ENCODE measurements around the gene PDS5B. TPM values are rescaled to one million over a fixed set of nuclear protein-coding genes. Genes with fewer than 3 reads are reported as not detected.
A peak's percentile ranks its signal among the peaks of the same experiment; 100 is the strongest.
"Not testable (repeated sequence)": the region's sequence is repeated elsewhere in the genome, so short reads cannot be mapped to it uniquely, and the experiment has no call there.

The PDS5B gene
- total RNA-seq, 2 donors from 2014 or later = 53.1 to 62.9 TPM

DNA sequence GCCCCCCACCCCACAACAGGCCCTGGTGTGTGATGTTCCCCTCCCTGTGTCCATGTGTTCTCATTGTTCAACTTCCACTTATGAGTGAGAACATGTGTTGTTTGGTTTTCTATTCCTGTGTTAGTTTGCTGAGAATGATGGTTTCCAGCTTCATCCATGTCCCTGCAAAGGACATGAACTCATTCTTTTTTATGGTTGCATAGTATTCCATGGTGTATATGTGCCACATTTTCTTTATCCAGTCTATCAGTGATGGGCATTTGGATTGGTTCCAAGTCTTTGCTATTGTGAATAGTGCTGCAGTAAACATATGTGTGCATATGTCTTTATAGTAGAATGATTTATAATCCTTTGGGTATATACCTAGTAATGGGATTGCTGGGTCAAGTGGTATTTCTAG is 142.8 kb downstream of the PDS5B start:
- not testable (repeated sequence) for H3K9me3 Mint-ChIP-seq; H3K27ac Mint-ChIP-seq; ATAC-seq; DNase-seq (ENCODE audit: low spot score in 2 of 2)
- peaks cover 0 to 46% of the 10 kb centered on the region in 2 donors for H3K36me3 Mint-ChIP-seq

DNA sequence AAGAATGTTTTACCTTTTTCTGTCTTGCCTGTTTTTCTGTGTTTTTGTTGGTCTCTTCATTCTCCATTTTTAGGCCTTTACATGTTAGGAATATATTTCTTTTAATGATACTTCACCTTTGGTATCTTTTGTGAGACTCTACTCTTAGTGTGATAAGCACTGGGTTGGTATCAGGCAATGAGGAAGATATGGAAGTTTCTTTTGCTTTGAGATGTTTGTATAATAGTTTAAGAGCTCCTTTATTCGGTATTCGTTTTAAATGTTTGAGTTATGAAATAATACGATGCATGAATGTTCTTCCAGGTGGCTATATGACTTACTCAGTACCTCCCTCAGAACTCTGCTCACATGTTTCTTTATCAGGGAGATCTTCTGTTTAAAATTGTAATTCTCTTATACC is 144.8 kb downstream of the PDS5B start:
- peak overlapping the region; percentile 51 to 64 for H3K27ac Mint-ChIP-seq
- DNase-seq (ENCODE audit: low spot score in 2 of 2) (no peak), ATAC-seq (no peak)
- peaks cover 0 to 4% of the 10 kb centered on the region in 2 donors for H3K9me3 Mint-ChIP-seq
- H3K36me3 Mint-ChIP-seq = peaks cover 0 to 32% of the 10 kb centered on the region in 2 donors

GRCh38 chr13:32731576-32731975 is 145.3 kb downstream of the PDS5B start:
- Mint-ChIP-seq H3K27ac (peak overlapping the region; percentile 51 to 64), H3K9me3 (peaks cover 0 to 4% of the 10 kb centered on the region in 2 donors), H3K36me3 (peaks cover 0 to 27% of the 10 kb centered on the region in 2 donors)
- no peak for DNase-seq (ENCODE audit: low spot score in 2 of 2)
- ATAC-seq = peak; percentile 55 to 75

DNA sequence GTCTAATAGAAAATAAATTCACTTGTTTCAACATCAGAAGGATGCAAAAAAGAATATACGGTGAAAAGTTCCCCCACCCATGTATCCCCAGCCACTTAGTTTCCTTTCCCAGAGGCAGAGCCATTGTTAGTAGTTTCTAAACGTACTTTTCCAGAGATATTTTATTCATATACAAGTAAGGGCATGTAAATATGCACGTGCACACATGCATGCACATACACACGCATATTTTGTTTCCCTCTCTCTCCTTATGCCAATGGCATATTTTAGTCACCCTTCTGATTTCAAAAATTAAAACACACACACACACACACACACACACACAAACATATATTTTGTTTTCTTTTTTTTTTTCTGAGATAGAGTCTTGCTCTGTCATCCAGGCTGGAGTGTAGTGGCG is 147.4 kb downstream of the PDS5B start:
- no peak overlapping the region for H3K27ac Mint-ChIP-seq
- peaks cover 0 to 4% of the 10 kb centered on the region in 2 donors for H3K9me3 Mint-ChIP-seq
- DNase-seq (ENCODE audit: low spot score in 2 of 2) = no peak
- peaks cover 0 to 21% of the 10 kb centered on the region in 2 donors for H3K36me3 Mint-ChIP-seq
- no peak for ATAC-seq

DNA sequence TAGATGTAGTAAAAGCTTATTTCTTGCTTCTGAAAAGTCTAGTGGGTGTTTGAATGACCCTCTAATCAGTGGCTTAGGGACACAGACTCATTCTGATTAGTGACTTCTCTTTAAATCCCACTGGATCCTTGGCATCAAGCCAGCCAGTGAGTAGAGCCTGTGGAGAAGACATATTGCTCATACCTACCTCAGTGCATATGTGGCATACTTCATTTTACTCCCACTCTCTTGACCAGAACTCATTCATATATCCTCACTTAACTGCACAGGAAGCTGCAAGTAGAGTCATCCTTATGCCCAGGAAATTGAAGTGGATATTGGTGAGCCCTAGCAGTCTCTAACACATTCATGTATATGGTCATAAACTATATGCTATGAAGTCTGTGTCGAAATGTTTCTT is 148.3 kb downstream of the PDS5B start:
- Mint-ChIP-seq H3K36me3 (peaks cover 0 to 14% of the 10 kb centered on the region in 2 donors), H3K27ac (no peak overlapping the region), H3K9me3 (peaks cover 0 to 4% of the 10 kb centered on the region in 2 donors)
- no peak for DNase-seq (ENCODE audit: low spot score in 2 of 2)
- peak; percentile 29 to 84 for ATAC-seq

DNA sequence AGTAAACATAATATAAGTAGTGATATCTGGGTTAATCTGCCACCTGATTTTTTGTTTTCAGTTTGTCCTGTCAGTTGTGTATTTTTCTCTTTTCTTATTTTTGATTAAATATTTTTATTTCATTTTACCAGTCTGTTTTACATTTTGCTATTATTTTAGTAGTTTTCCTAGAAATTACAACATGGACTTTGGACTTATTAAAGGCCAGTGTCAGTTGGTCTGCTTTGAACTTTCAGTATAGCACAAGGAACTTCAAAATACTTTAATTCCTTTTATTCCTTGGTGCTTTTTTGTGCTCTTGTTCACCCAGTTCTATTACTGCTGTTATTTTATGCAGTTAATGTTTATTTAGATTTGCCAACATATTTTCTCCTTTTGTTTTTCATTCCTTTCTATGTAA is 149.6 kb downstream of the PDS5B start:
- no peak for ATAC-seq

DNA sequence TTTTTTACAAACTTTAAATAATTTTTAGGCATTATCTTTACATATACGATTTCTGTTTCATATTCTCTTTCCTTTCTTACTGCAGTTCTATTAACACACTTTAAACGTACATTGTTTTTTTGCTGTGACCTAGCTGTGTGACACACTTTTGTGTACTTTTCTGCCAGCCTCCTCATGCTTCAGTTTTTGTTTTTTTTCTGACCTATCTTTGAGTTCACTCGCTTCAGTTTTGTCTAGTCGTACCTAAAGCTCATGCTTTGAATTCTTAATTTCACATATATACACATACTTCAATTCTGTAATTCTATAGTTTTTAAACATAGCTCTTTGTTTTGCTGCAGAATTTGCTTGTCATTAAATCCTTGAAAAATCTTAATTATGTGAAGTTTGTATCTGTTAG is 150.4 kb downstream of the PDS5B start:
- peak overlapping the region; percentile 50 to 85 for H3K27ac Mint-ChIP-seq
- H3K36me3 Mint-ChIP-seq = peaks cover 0 to 5% of the 10 kb centered on the region in 2 donors
- ATAC-seq (peak in 1 of 2 donors; percentile 10), DNase-seq (ENCODE audit: low spot score in 2 of 2) (no peak)
- no peaks in the 10 kb centered on the region for H3K9me3 Mint-ChIP-seq

More for the DNA sequence above, 149.6 kb downstream of the PDS5B start:
- peaks cover 0 to 5% of the 10 kb centered on the region in 2 donors for H3K36me3 Mint-ChIP-seq
- H3K9me3 Mint-ChIP-seq = no peaks in the 10 kb centered on the region
- DNase-seq (ENCODE audit: low spot score in 2 of 2) = no peak
- peak overlapping the region in 1 of 2 donors; percentile 85 for H3K27ac Mint-ChIP-seq

DNA sequence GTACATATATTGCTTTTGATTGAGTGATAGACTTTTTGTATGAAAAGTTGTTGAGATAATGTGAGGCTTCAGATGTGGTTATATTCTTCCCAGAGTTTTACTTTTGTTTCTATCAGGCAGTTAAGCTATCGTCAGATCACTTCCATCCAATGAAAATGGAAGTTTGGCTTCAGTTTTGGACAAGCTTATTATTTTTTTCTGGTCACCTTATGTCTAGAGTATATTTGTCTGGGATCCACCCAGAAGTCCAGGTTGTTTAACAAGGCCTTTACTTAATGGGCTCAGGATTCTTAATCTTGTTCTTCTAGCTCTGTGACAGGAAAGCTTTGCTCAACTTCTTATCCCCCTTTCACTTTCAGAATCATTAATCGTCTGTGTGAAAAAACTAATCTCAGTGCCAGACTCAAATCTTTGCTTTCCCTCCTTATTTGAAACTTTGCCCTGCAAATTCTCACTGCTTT is 150.9 kb downstream of the PDS5B start:
- DNase-seq (ENCODE audit: low spot score in 2 of 2) (no peak), ATAC-seq (peak; percentile 72 to 84)
- H3K9me3 Mint-ChIP-seq = no peaks in the 10 kb centered on the region
- H3K36me3 Mint-ChIP-seq = peaks cover 0 to 5% of the 10 kb centered on the region in 2 donors
- peak overlapping the region; percentile 50 to 85 for H3K27ac Mint-ChIP-seq

DNA sequence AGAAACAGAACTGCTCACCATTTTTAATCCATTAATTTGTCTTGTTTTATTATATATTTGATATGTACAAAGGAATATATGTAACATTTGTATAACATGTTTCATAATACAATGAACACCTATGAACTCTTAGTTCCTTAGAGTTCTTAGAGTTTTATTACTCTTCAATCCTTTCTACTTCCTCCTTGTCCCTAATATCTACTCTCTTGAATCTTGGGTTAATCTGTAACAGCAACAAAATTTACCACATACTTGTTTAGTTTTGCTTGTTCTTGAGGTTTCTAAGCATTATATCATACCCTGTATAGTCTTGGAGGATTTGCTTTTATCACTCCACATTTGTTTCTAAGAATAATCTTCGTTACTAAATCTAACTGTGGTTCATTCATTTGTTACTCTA is 151.4 kb downstream of the PDS5B start:
- no peak for DNase-seq (ENCODE audit: low spot score in 2 of 2)
- no peak for ATAC-seq
- H3K9me3 Mint-ChIP-seq = no peaks in the 10 kb centered on the region
- H3K36me3 Mint-ChIP-seq = peaks cover 0 to 5% of the 10 kb centered on the region in 2 donors
- peak overlapping the region; percentile 50 to 85 for H3K27ac Mint-ChIP-seq

- DNase-seq (ENCODE audit: low spot score in 2 of 2) (no peak), ATAC-seq (no peak)
- Mint-ChIP-seq H3K9me3 (no peaks in the 10 kb centered on the region), H3K36me3 (peaks cover 0 to 10% of the 10 kb centered on the region in 2 donors), H3K27ac (no peak overlapping the region)
Observed at GRCh38 chr13:32745509-32745908, 159.3 kb downstream of the PDS5B start.

- no peak overlapping the region for H3K27ac Mint-ChIP-seq
- H3K36me3 Mint-ChIP-seq = peaks cover 0 to 7% of the 10 kb centered on the region in 2 donors
- DNase-seq (ENCODE audit: low spot score in 2 of 2) = no peak
- ATAC-seq = no peak
- no peaks in the 10 kb centered on the region for H3K9me3 Mint-ChIP-seq
Observed at GRCh38 chr13:32746474-32746873, 160.2 kb downstream of the PDS5B start.

DNA sequence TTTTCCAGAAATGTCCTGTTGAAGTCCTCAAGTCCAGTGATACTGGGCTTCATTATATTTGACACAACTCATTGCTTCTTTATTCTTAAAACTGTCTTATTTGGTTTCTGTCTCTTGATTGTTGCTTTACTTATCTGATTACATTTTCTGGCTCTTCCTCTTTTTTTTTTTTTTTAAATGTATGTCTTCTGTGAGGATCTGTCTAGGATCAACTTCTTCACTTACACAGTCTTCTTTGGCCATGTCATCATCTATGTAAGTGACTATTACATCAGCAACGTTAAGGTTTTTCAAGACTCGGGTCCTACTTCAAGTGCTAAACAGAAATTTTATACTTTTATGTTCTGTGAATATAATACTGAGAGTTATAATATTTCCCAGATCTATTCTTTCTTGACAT is 162.1 kb downstream of the PDS5B start:
- DNase-seq (ENCODE audit: low spot score in 2 of 2) (no peak), ATAC-seq (no peak)
- Mint-ChIP-seq H3K27ac (no peak overlapping the region), H3K9me3 (no peaks in the 10 kb centered on the region), H3K36me3 (peaks cover 0 to 7% of the 10 kb centered on the region in 2 donors)

- peaks cover 6 to 7% of the 10 kb centered on the region in 2 donors for H3K36me3 Mint-ChIP-seq
Observed at GRCh38 chr13:32751340-32751739, 165.1 kb downstream of the PDS5B start.

DNA sequence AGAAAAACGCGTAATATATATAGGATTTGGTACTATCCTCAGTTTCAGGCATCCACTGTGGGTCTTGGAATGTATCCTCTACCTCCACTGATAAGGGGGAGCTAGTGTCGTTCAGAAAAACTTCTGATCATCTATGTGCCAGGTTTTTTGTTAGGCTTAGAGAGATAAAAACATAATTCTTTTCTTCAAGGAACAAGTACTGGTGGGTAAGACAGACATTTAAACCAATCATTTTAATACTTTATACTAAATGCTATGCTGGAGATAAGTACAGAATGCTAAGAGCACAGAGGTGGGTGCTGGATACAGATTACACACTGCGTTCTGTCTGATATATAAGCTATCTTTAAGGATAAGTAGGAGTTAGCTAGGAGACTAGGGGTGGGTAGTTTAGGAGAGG is 166.1 kb downstream of the PDS5B start:
- H3K36me3 Mint-ChIP-seq = peaks cover 6 to 7% of the 10 kb centered on the region in 2 donors
- H3K27ac Mint-ChIP-seq = no peak overlapping the region
- ATAC-seq = no peak
- H3K9me3 Mint-ChIP-seq = no peaks in the 10 kb centered on the region
- no peak for DNase-seq (ENCODE audit: low spot score in 2 of 2)

More at GRCh38 chr13:32751340-32751739, 165.1 kb downstream of the PDS5B start:
- no peak overlapping the region for H3K27ac Mint-ChIP-seq
- DNase-seq (ENCODE audit: low spot score in 2 of 2) (no peak), ATAC-seq (no peak)
- H3K9me3 Mint-ChIP-seq = no peaks in the 10 kb centered on the region

DNA sequence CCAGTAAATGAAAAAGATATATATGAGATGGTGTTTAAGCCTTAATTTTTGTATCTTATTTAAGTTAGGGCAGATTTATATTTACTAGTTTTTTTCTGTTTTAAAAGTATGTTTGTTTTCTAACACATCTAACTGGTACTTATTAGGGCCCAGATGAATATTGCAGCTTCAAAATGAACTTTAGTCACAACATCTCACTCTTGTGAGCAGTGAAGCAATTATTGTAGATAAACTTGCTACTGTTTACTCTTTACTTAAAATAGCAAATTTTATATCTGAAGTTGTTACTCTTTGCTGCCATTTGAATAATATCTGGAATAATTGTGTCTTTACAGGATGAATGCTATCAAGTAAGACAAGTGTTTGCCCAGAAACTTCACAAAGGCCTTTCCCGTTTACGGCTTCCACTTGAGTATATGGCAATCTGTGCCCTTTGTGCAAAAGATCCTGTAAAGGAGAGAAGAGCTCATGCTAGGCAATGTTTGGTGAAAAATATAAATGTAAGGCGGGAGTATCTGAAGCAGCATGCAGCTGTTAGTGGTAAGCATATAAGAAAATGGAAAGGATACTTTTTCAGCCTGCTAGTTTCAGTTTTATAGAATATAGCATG is 166.8 kb downstream of the PDS5B start:
- no peak overlapping the region for H3K27ac Mint-ChIP-seq
- H3K36me3 Mint-ChIP-seq = peaks cover 6 to 7% of the 10 kb centered on the region in 2 donors
- no peak for DNase-seq (ENCODE audit: low spot score in 2 of 2)
- ATAC-seq = no peak
- H3K9me3 Mint-ChIP-seq = no peaks in the 10 kb centered on the region

GRCh38 chr13:32754179-32754578 is 167.9 kb downstream of the PDS5B start:
- no peak for DNase-seq (ENCODE audit: low spot score in 2 of 2)
- H3K36me3 Mint-ChIP-seq = peaks cover 7 to 12% of the 10 kb centered on the region in 2 donors
- no peak for ATAC-seq
- H3K9me3 Mint-ChIP-seq = no peaks in the 10 kb centered on the region
- no peak overlapping the region for H3K27ac Mint-ChIP-seq

GRCh38 chr13:32759152-32759551 is 172.9 kb downstream of the PDS5B start:
- Mint-ChIP-seq H3K36me3 (peaks cover 34 to 37% of the 10 kb centered on the region in 2 donors), H3K27ac (no peak overlapping the region), H3K9me3 (peaks cover 0 to 6% of the 10 kb centered on the region in 2 donors)
- no peak for DNase-seq (ENCODE audit: low spot score in 2 of 2)
- no peak for ATAC-seq

DNA sequence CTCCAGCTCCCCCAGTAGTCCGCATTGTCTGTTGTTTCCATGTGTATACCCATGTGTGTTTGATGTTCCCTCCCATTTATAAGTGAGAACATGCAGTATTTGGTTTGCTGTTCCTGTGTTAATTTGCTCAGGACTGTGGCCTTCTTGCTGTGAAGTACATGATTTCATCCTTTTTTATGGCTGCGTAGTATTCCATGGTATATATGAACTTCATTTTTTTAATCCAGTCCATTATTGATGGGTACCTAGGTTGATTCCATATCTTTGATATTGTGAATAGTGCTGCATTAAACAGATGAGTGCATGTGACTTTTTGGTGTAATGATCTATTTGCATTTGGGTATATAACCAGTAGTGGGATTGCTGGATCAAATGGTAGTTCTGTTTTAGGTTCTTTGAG is 175.2 kb downstream of the PDS5B start:
- Mint-ChIP-seq H3K9me3 (peaks cover 0 to 6% of the 10 kb centered on the region in 2 donors), H3K27ac (no peak overlapping the region), H3K36me3 (peaks cover 33 to 35% of the 10 kb centered on the region in 2 donors)
- no peak for ATAC-seq
- DNase-seq (ENCODE audit: low spot score in 2 of 2) = no peak
